HEK293T (cell line): ENCODE measurements around the gene DCUN1D2.

Experiments used
- BHLHE40 ChIP-seq: fragments of 450-650 bp; IDR thresholded peaks from 2 replicates; pipeline ENCODE4 v1.6.1; 2016; ENCODE audit warnings: mild to moderate bottlenecking, moderate library complexity, borderline replicate concordance
- CTBP1 ChIP-seq: fragments of 450-650 bp; IDR thresholded peaks from 2 replicates; pipeline ENCODE4 v1.6.1; 2016; ENCODE audit warnings: borderline replicate concordance
- ELF4 ChIP-seq: fragments of 450-650 bp; IDR thresholded peaks from 2 replicates; pipeline ENCODE4 v1.6.1; 2017; ENCODE audit warnings: antibody characterized with exemption
- FOXA1 ChIP-seq: fragments of 450-650 bp; IDR thresholded peaks from 2 replicates; pipeline ENCODE4 v1.6.1; 2016; ENCODE audit warnings: mild to moderate bottlenecking
- FOXK2 ChIP-seq: fragments of 450-650 bp; IDR thresholded peaks from 2 replicates; pipeline ENCODE4 v1.6.1; 2016; ENCODE audit warnings: mild to moderate bottlenecking
- FOXM1 ChIP-seq: fragments of 450-650 bp; IDR thresholded peaks from 2 replicates; pipeline ENCODE4 v1.6.1; 2017; ENCODE audit warnings: mild to moderate bottlenecking, borderline replicate concordance
- HDGF ChIP-seq: fragments of 450-650 bp; IDR thresholded peaks from 2 replicates; pipeline ENCODE4 v1.6.1; 2017; ENCODE audit warnings: antibody characterized with exemption, borderline replicate concordance
- LEF1 ChIP-seq: fragments of 450-650 bp; IDR thresholded peaks from 2 replicates; pipeline ENCODE4 v1.6.1; 2017; ENCODE audit warnings: mild to moderate bottlenecking, borderline replicate concordance
- SP1 ChIP-seq: fragments of 450-650 bp; IDR thresholded peaks from 2 replicates; pipeline ENCODE4 v1.6.1; 2017
- SUZ12 ChIP-seq: fragments of 450-650 bp; IDR thresholded peaks from 2 replicates; pipeline ENCODE4 v1.6.1; 2016; ENCODE audit warnings: mild to moderate bottlenecking
- TARDBP ChIP-seq: fragments of 450-650 bp; IDR thresholded peaks from 2 replicates; pipeline ENCODE4 v1.6.1; 2016

DNA sequence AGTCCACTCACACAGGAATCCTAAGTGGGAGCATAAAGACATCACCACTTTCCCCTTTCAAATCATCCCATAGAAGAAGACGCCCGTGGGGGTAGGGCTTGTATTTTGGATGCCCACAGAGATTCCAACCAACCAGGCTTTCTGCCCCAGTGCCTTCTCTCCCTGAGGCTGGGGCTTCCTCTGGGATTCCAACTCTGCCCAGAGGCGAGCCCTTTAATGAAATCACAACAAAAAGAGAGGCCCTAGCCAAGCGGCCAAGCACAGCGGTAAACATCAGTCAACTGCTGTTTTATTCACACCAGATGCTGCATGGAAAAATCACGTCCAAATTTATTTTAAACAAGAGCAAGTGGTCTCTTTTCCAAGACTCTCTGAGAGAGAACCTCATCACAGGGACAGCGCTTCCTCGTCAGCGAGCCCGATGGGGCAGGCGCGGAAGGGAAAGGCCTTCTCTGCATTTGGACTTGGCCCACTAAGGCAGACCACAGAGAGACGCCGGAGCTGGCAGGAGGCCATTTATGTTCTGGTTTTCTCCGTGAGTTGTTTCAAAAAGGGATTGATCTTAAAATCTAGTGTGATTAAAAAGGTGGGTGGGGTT lies 68.7 kb downstream of the DCUN1D2 start:
- TF ChIP-seq SUZ12 (no peak), ELF4 (no peak), FOXK2 (no peak), SP1 (no peak), TARDBP (no peak), CTBP1 (no peak), HDGF (no peak), LEF1 (no peak), FOXM1 (no peak), FOXA1 (no peak), BHLHE40 (no peak)
